IMR-90 (cell line): ENCODE data around the gene THPO.

Experiments
- BHLHE40 ChIP-seq: fragments of 150-350 bp; IDR thresholded peaks from 2 replicates; pipeline ENCODE4 v1.6.1; 2016; ENCODE audit warnings: mild to moderate bottlenecking, low read depth, low read length
- CEBPB ChIP-seq: IDR thresholded peaks from 2 replicates; pipeline ENCODE4 v1.6.1; 2012; ENCODE audit warnings: low read depth, low read length, improper control_type of control experiment
- CTCF ChIP-seq: conservative IDR thresholded peaks from 2 replicates; pipeline ENCODE4 v1.5.1; 2012; ENCODE audit warnings: mild to moderate bottlenecking, low read depth, low read length, improper control_type of control experiment
- FOS ChIP-seq: fragments of 150-350 bp; IDR thresholded peaks from 2 replicates; pipeline ENCODE4 v1.6.1; 2016; ENCODE audit warnings: low read depth, low read length
- MAFK ChIP-seq: IDR thresholded peaks from 2 replicates; pipeline ENCODE4 v1.6.1; 2012; ENCODE audit warnings: low read depth, low read length, improper control_type of control experiment
- MAZ ChIP-seq: IDR thresholded peaks from 2 replicates; pipeline ENCODE4 v1.6.1; 2012; ENCODE audit warnings: low read depth, mild to moderate bottlenecking, low read length, improper control_type of control experiment, moderate library complexity, borderline replicate concordance
- MXI1 ChIP-seq: IDR thresholded peaks from 2 replicates; pipeline ENCODE4 v1.6.1; 2012; ENCODE audit warnings: low read depth, mild to moderate bottlenecking, low read length, moderate library complexity, borderline replicate concordance
- POLR2A ChIP-seq: IDR thresholded peaks from 2 replicates; pipeline ENCODE4 v1.6.1; 2012; ENCODE audit warnings: mild to moderate bottlenecking, low read depth, low read length
- RAD21 ChIP-seq: IDR thresholded peaks from 2 replicates; pipeline ENCODE4 v1.6.1; 2012; ENCODE audit warnings: low read length, improper control_type of control experiment
- RCOR1 ChIP-seq: IDR thresholded peaks from 2 replicates; pipeline ENCODE4 v1.6.1; 2012; ENCODE audit warnings: mild to moderate bottlenecking, low read length, improper control_type of control experiment; ENCODE audit not compliant: insufficient replicate concordance
- RFX5 ChIP-seq: IDR thresholded peaks from 2 replicates; pipeline ENCODE4 v1.8.0; 2012; ENCODE audit warnings: low read depth, mild to moderate bottlenecking, low read length, moderate library complexity
- SMC3 ChIP-seq: fragments of 150-350 bp; IDR thresholded peaks from 2 replicates; pipeline ENCODE4 v1.6.1; 2016; ENCODE audit warnings: low read depth, mild to moderate bottlenecking, antibody characterized with exemption, low read length, moderate library complexity
- TF ChIP-seq, protein P1 (sequence below): fragments of 150-350 bp; IDR thresholded peaks from 2 replicates; pipeline ENCODE4 v1.6.1; 2017; ENCODE audit warnings: mild to moderate bottlenecking, antibody characterized with exemption, low read length, low read depth
- TF ChIP-seq, protein P2 (sequence below): fragments of 150-350 bp; IDR thresholded peaks from 2 replicates; pipeline ENCODE4 v1.6.1; 2016; ENCODE audit warnings: low read depth, mild to moderate bottlenecking, low read length, moderate library complexity, borderline replicate concordance

GRCh38 chr3:184354754-184355153 lies 23.3 kb downstream of the THPO start:
- TF ChIP-seq CTCF (no peak), POLR2A (no peak), MXI1 (no peak), MAZ (no peak), CEBPB (no peak), MAFK (no peak), FOS (no peak), SMC3 (no peak), BHLHE40 (no peak), RAD21 (no peak), RFX5 (no peak), RCOR1 (no peak)
- TF ChIP-seq, protein P1, sequence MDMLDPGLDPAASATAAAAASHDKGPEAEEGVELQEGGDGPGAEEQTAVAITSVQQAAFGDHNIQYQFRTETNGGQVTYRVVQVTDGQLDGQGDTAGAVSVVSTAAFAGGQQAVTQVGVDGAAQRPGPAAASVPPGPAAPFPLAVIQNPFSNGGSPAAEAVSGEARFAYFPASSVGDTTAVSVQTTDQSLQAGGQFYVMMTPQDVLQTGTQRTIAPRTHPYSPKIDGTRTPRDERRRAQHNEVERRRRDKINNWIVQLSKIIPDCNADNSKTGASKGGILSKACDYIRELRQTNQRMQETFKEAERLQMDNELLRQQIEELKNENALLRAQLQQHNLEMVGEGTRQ = no peak
- TF ChIP-seq, protein P2, sequence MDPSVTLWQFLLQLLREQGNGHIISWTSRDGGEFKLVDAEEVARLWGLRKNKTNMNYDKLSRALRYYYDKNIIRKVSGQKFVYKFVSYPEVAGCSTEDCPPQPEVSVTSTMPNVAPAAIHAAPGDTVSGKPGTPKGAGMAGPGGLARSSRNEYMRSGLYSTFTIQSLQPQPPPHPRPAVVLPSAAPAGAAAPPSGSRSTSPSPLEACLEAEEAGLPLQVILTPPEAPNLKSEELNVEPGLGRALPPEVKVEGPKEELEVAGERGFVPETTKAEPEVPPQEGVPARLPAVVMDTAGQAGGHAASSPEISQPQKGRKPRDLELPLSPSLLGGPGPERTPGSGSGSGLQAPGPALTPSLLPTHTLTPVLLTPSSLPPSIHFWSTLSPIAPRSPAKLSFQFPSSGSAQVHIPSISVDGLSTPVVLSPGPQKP = no peak
